Osteocyte (in vitro differentiated cells): ENCODE measurements around the gene PRPF38B. TPM values are rescaled to one million over a fixed set of nuclear protein-coding genes. Genes with fewer than 3 reads are reported as not detected.

ENCODE experiments used
- DNase-seq: peaks from one replicate; pipeline ENCODE4 v3.0.0; 2021; ENCODE audit warnings: mixed read lengths; ENCODE audit not compliant: unreplicated experiment; ENCODE audit errors: extremely low spot score
- H3K27ac Mint-ChIP-seq: one replicate; pipeline ENCODE4 v1.8.0; 2021; ENCODE audit warnings: mild to moderate bottlenecking, mixed read lengths; ENCODE audit not compliant: unreplicated experiment
- H3K27me3 Mint-ChIP-seq: one replicate; pipeline ENCODE4 v1.8.0; 2021; ENCODE audit warnings: mixed read lengths; ENCODE audit not compliant: unreplicated experiment
- H3K36me3 Mint-ChIP-seq: one replicate; pipeline ENCODE4 v1.8.0; 2021; ENCODE audit warnings: mixed read lengths; ENCODE audit not compliant: unreplicated experiment
- H3K4me1 Mint-ChIP-seq: one replicate; pipeline ENCODE4 v1.8.0; 2021; ENCODE audit warnings: mixed read lengths; ENCODE audit not compliant: unreplicated experiment
- H3K4me3 Mint-ChIP-seq: one replicate; pipeline ENCODE4 v1.8.0; 2021; ENCODE audit warnings: mild to moderate bottlenecking, moderate library complexity, mixed read lengths; ENCODE audit not compliant: unreplicated experiment
- H3K9me3 Mint-ChIP-seq: one replicate; pipeline ENCODE4 v1.8.0; 2021; ENCODE audit warnings: mixed read lengths; ENCODE audit not compliant: unreplicated experiment
- CTCF ChIP-seq: fragments of 200-600 bp; sonication (generic); IDR thresholded peaks from 2 replicates; pipeline ENCODE4 v1.5.0; 2021; ENCODE audit warnings: antibody characterized with exemption, mild to moderate bottlenecking, moderate library complexity
- total RNA-seq: library from RNA; stranded (reverse); gene quantifications from 2 replicates; pipeline ENCODE4 v1.2.1, GENCODE V29; 2021

The PRPF38B gene
- total RNA-seq, 1 donor from 2014 or later = 39.2 TPM

GRCh38 chr1:108646265-108646647 is 45.9 kb upstream of the PRPF38B start:
- Mint-ChIP-seq H3K36me3 (peaks cover 2% of the 10 kb centered on the region), H3K4me1 (peaks cover 9% of the 10 kb centered on the region), H3K4me3 (no peak overlapping the region), H3K27ac (no peak overlapping the region), H3K9me3 (no peaks in the 10 kb centered on the region), H3K27me3 (no peaks in the 10 kb centered on the region)
- no peak for TF ChIP-seq CTCF
- no peak for DNase-seq

GRCh38 chr1:108646648-108647269 is 45.4 kb upstream of the PRPF38B start:
- Mint-ChIP-seq H3K4me3 (no peak overlapping the region), H3K27me3 (no peaks in the 10 kb centered on the region), H3K4me1 (peaks cover 9% of the 10 kb centered on the region), H3K9me3 (no peaks in the 10 kb centered on the region), H3K36me3 (peaks cover 4% of the 10 kb centered on the region), H3K27ac (peak overlapping the region; percentile 69)
- no peak for TF ChIP-seq CTCF
- no peak for DNase-seq

GRCh38 chr1:108653431-108654105 is 38.5 kb upstream of the PRPF38B start:
- H3K9me3 Mint-ChIP-seq = no peaks in the 10 kb centered on the region
- no peak overlapping the region for H3K4me3 Mint-ChIP-seq
- TF ChIP-seq CTCF = no peak
- H3K4me1 Mint-ChIP-seq = no peaks in the 10 kb centered on the region
- H3K27me3 Mint-ChIP-seq = no peaks in the 10 kb centered on the region
- no peak for DNase-seq
- H3K36me3 Mint-ChIP-seq = peaks cover 4% of the 10 kb centered on the region
- no peak overlapping the region for H3K27ac Mint-ChIP-seq

- peaks cover 4% of the 10 kb centered on the region for H3K36me3 Mint-ChIP-seq
- no peak overlapping the region for H3K4me3 Mint-ChIP-seq
- H3K4me1 Mint-ChIP-seq = peaks cover 5% of the 10 kb centered on the region
- TF ChIP-seq CTCF = no peak
- DNase-seq = no peak
- H3K27me3 Mint-ChIP-seq = no peaks in the 10 kb centered on the region
- H3K27ac Mint-ChIP-seq = no peak overlapping the region
- H3K9me3 Mint-ChIP-seq = no peaks in the 10 kb centered on the region
Observed at GRCh38 chr1:108657356-108658080, 34.6 kb upstream of the PRPF38B start.

GRCh38 chr1:108661030-108661609 is 31.0 kb upstream of the PRPF38B start, which contains the start of gene HENMT1:
Gene HENMT1 (minus strand): TSS chr1:108661093. CDS start chr1:108659884, 1,209 bp downstream.
- Mint-ChIP-seq H3K36me3 (peaks cover 4% of the 10 kb centered on the region), H3K4me1 (peaks cover 5% of the 10 kb centered on the region), H3K27me3 (no peaks in the 10 kb centered on the region), H3K9me3 (no peaks in the 10 kb centered on the region), H3K27ac (peak within 1 kb of the TSS; percentile 80), H3K4me3 (peak within 1 kb of the TSS; percentile 74)
- DNase-seq = peak; percentile 86
- no peak for TF ChIP-seq CTCF
